Fibroblast of skin of abdomen (primary cell): ENCODE results near the gene GCN1.

Source experiments
- DNase-seq: peaks from one replicate; pipeline ENCODE4 v3.0.0-alpha.2; 2013

The GCN1 gene

GRCh38 chr12:120138366-120138765, 56.1 kb downstream of the GCN1 start:
- no peak for DNase-seq

- DNase-seq = no peak
These were observed 56.7 kb downstream of the GCN1 start for GRCh38 chr12:120137833-120138232.

GRCh38 chr12:120136093-120136770, 58.3 kb downstream of the GCN1 start:
- DNase-seq = no peak

- DNase-seq = no peak
These were observed 60.1 kb downstream of the GCN1 start for GRCh38 chr12:120134307-120134980.

GRCh38 chr12:120132863-120133385, 61.6 kb downstream of the GCN1 start:
- DNase-seq = no peak

GRCh38 chr12:120132054-120132836, 62.3 kb downstream of the GCN1 start:
- no peak for DNase-seq

- no peak for DNase-seq
These were observed 63.4 kb downstream of the GCN1 start for GRCh38 chr12:120131116-120131515.

GRCh38 chr12:120130011-120130410, 64.5 kb downstream of the GCN1 start:
- DNase-seq = no peak

- DNase-seq = peak; percentile 11
These were observed 67.9 kb downstream of the GCN1 start for GRCh38 chr12:120126635-120127005.

- no peak for DNase-seq
These were observed 68.5 kb downstream of the GCN1 start for GRCh38 chr12:120125792-120126634.

- no peak for DNase-seq
These were observed 69.5 kb downstream of the GCN1 start for GRCh38 chr12:120125029-120125428.

- DNase-seq = no peak
These were observed 72.7 kb downstream of the GCN1 start for GRCh38 chr12:120121766-120122293.

GRCh38 chr12:120121343-120121742, 73.2 kb downstream of the GCN1 start:
- DNase-seq = no peak

GRCh38 chr12:120119271-120119973, 75.1 kb downstream of the GCN1 start:
- DNase-seq = peak; percentile 27

GRCh38 chr12:120118321-120119061, 76.0 kb downstream of the GCN1 start:
- peak; percentile 46 for DNase-seq

GRCh38 chr12:120117961-120118320, 76.6 kb downstream of the GCN1 start:
- no peak for DNase-seq

- DNase-seq = peak; percentile 94
These were observed 77.5 kb downstream of the GCN1 start for GRCh38 chr12:120116792-120117651.

GRCh38 chr12:120116441-120116791, 78.1 kb downstream of the GCN1 start, which contains the start of gene RAB35:
RAB35 (minus strand) TSS chr12:120116753; CDS start chr12:120116650, 103 bp downstream.
- no peak for DNase-seq

GRCh38 chr12:120115692-120116440, 78.6 kb downstream of the GCN1 start:
- DNase-seq = peak; percentile 35
